CD14-positive monocyte (primary cell): ENCODE results near the gene GRID1. TPM values are rescaled to one million over a fixed set of nuclear protein-coding genes. Genes with fewer than 3 reads are reported as not detected.

ENCODE experiments used
- DNase-seq, 3 donors: peaks; one replicate each; pipeline ENCODE4 v3.0.0-alpha.2; 2011 to 2022
- H2AFZ ChIP-seq: 2 replicates; pipeline ENCODE4 v1.6.0; 2012; ENCODE audit warnings: mild to moderate bottlenecking, low read depth, low read length, inconsistent platforms; ENCODE audit not compliant: insufficient read depth, poor library complexity, severe bottlenecking
- H3K27ac ChIP-seq, 2 donors: 1 replicate in 1 of 2; 2 replicates in 1 of 2; pipeline ENCODE4 v1.5.1; 2012 to 2013; ENCODE audit warnings: low read length in 2 of 2, control low read depth in 1 of 2, inconsistent platforms in 1 of 2, low read depth in 1 of 2, mild to moderate bottlenecking in 1 of 2
- H3K27me3 ChIP-seq, 2 donors: one replicate each; pipeline versions ENCODE4 v1.6.0 to v1.6.1; 2011 to 2013; ENCODE audit warnings: low read length in 2 of 2; ENCODE audit not compliant: control insufficient read depth in 2 of 2, insufficient read depth in 2 of 2
- H3K36me3 ChIP-seq, 2 donors: replicated peaks in 1 of 2; 1 replicate in 1 of 2; 2 replicates in 1 of 2; pipeline versions ENCODE4 v1.5.1 to v1.6.1; 2012 to 2013; ENCODE audit warnings: low read length in 2 of 2, control low read depth in 1 of 2, inconsistent platforms in 1 of 2, mild to moderate bottlenecking in 1 of 2; ENCODE audit not compliant: insufficient read depth in 2 of 2, control insufficient read depth in 1 of 2
- H3K4me1 ChIP-seq, 2 donors: 1 replicate in 1 of 2; 2 replicates in 1 of 2; pipeline versions ENCODE4 v1.5.1 to v1.6.1; 2012 to 2013; ENCODE audit warnings: low read length in 2 of 2, control low read depth in 1 of 2, inconsistent platforms in 1 of 2, mild to moderate bottlenecking in 1 of 2, moderate library complexity in 1 of 2; ENCODE audit not compliant: insufficient read depth in 2 of 2, control insufficient read depth in 1 of 2
- H3K4me2 ChIP-seq: replicated peaks from 2 replicates; pipeline ENCODE3; 2012; ENCODE audit warnings: low read length, moderate library complexity, mild to moderate bottlenecking; ENCODE audit not compliant: poor library complexity, severe bottlenecking; ENCODE audit errors: extremely low read depth
- H3K4me3 ChIP-seq, 3 experiments: fragments of 200-600 bp in 1 of 3; sonication (generic) in 1 of 3; replicated peaks in 1 of 3; 1 replicate in 2 of 3; 2 replicates in 1 of 3; pipeline ENCODE4 v1.5.1; 2011 to 2013; ENCODE audit warnings: low read length in 3 of 3, mild to moderate bottlenecking in 3 of 3, control low read depth in 2 of 3, low read depth in 2 of 3, inconsistent platforms in 1 of 3, moderate library complexity in 1 of 3
- H3K79me2 ChIP-seq: 2 replicates; pipeline ENCODE4 v1.6.0; 2012; ENCODE audit warnings: mild to moderate bottlenecking, control low read depth, inconsistent platforms, low read length, moderate library complexity; ENCODE audit not compliant: insufficient read depth
- H3K9ac ChIP-seq: 2 replicates; pipeline ENCODE4 v1.6.0; 2017; ENCODE audit warnings: low read length, mild to moderate bottlenecking; ENCODE audit not compliant: insufficient read depth, poor library complexity, severe bottlenecking
- H3K9me3 ChIP-seq, 2 donors: replicated peaks in 1 of 2; 1 replicate in 1 of 2; 2 replicates in 1 of 2; pipeline versions ENCODE4 v1.5.1 to v1.6.1; 2012 to 2013; ENCODE audit warnings: low read length in 2 of 2, control low read depth in 1 of 2; ENCODE audit not compliant: control insufficient read depth in 1 of 2, insufficient read depth in 1 of 2
- H4K20me1 ChIP-seq: 2 replicates; pipeline ENCODE4 v1.6.0; 2012; ENCODE audit warnings: mild to moderate bottlenecking, low read length, control low read depth, moderate library complexity; ENCODE audit not compliant: insufficient read depth
- H3K27ac Mint-ChIP-seq, 7 donors: one replicate each; pipeline ENCODE4 v1.8.0; 2020; ENCODE audit warnings: mild to moderate bottlenecking in 7 of 7, mixed read lengths in 7 of 7, moderate library complexity in 6 of 7, inconsistent platforms in 2 of 7
- H3K27me3 Mint-ChIP-seq, 3 donors: one replicate each; pipeline ENCODE4 v1.8.0; 2021 to 2022; ENCODE audit warnings: low read depth in 3 of 3, mild to moderate bottlenecking in 3 of 3, mixed read lengths in 3 of 3, moderate library complexity in 3 of 3, inconsistent platforms in 1 of 3
- H3K36me3 Mint-ChIP-seq, 2 donors: one replicate each; pipeline ENCODE4 v1.8.0; 2020; ENCODE audit warnings: mixed read lengths in 2 of 2, inconsistent platforms in 1 of 2, mild to moderate bottlenecking in 1 of 2
- H3K4me1 Mint-ChIP-seq: one replicate; pipeline ENCODE4 v1.8.0; 2020; ENCODE audit warnings: mild to moderate bottlenecking, mixed read lengths
- H3K4me3 Mint-ChIP-seq, 2 donors: one replicate each; pipeline ENCODE4 v1.8.0; 2020; ENCODE audit warnings: mild to moderate bottlenecking in 2 of 2, mixed read lengths in 2 of 2, moderate library complexity in 1 of 2
- H3K9me3 Mint-ChIP-seq, 7 donors: one replicate each; pipeline ENCODE4 v1.8.0; 2020 to 2022; ENCODE audit warnings: mixed read lengths in 7 of 7, mild to moderate bottlenecking in 6 of 7, moderate library complexity in 6 of 7, inconsistent platforms in 2 of 7
- CTCF ChIP-seq: fragments of 200-600 bp; IDR thresholded peaks from one replicate; pipeline ENCODE4 v1.8.0; 2022; ENCODE audit warnings: antibody characterized with exemption, mild to moderate bottlenecking
- WGBS: methylation state at CpG from one replicate; pipeline ENCODE4 v1.1.5; 2013; ENCODE audit warnings: missing lambda C conversion rate; ENCODE audit not compliant: insufficient coverage; 5-methylcytosine and 5-hydroxymethylcytosine counted together
- intact Hi-C, 2 donors: fragments of 100-400 bp; cut with micrococcal nuclease; formaldehyde crosslinking; loops; one replicate each; pipeline versions ENCODE4 v1.15.0 to v1.15.1; 2023
- polyA plus RNA-seq, 3 donors: library from polyadenylated mRNA; depleted of rRNA in 1 of 3; unstranded in 2 of 3; stranded (reverse) in 1 of 3; fragments of 300-500 nt in 2 of 3; fragments of >200 nt in 1 of 3; fragmentation: Illumina TruSeq in 2 of 3; gene quantifications; 1 replicate in 2 of 3; 2 replicates in 1 of 3; pipeline ENCODE4 v1.2.3, GENCODE V29; 2012 to 2021

The GRID1 gene
- polyA plus RNA-seq, 3 donors, result not detected

- Histone ChIP-seq H3K4me2 (no peak overlapping the region), H3K27me3 (no peaks in the 10 kb centered on the region), H3K9ac (no peak overlapping the region), H3K4me3 (no peak overlapping the region), H3K4me1 (no peaks in the 10 kb centered on the region), H3K36me3 (no peaks in the 10 kb centered on the region), H2AFZ (no peak overlapping the region), H3K27ac (no peak overlapping the region), H3K79me2 (no peaks in the 10 kb centered on the region), H4K20me1 (no peaks in the 10 kb centered on the region), H3K9me3 (no peaks in the 10 kb centered on the region)
- H3K27ac Mint-ChIP-seq, result no peak overlapping the region
- H3K9me3 Mint-ChIP-seq, result no peaks in the 10 kb centered on the region
- H3K4me3 Mint-ChIP-seq, result peak overlapping the region in 1 of 2 donors; percentile 7
- no peaks in the 10 kb centered on the region for H3K36me3 Mint-ChIP-seq
- TF ChIP-seq CTCF, result no peak
- H3K4me1 Mint-ChIP-seq, result no peaks in the 10 kb centered on the region
- no peak for DNase-seq
- intact Hi-C loops, result no loop called here
- peaks cover 0 to 3% (median 0%) of the 10 kb centered on the region in 3 donors for H3K27me3 Mint-ChIP-seq
- WGBS, result 100% methylated on average over 1 of the region's 3 CpGs
Observed at GRCh38 chr10:85787881-85788280, 578.7 kb downstream of the GRID1 start.

- no peaks in the 10 kb centered on the region for H4K20me1 ChIP-seq
- H3K9me3 ChIP-seq, result no peaks in the 10 kb centered on the region
- H3K36me3 ChIP-seq, result no peaks in the 10 kb centered on the region
- TF ChIP-seq CTCF, result no peak
- no peak overlapping the region for H3K9ac ChIP-seq
- H3K79me2 ChIP-seq, result no peaks in the 10 kb centered on the region
- no peaks in the 10 kb centered on the region for H3K27me3 ChIP-seq
- 76% methylated on average over 4 of the region's 5 CpGs for WGBS
- H2AFZ ChIP-seq, result no peak overlapping the region
- no peaks in the 10 kb centered on the region for H3K36me3 Mint-ChIP-seq
- no peak overlapping the region for H3K27ac ChIP-seq
- intact Hi-C loops, result no loop called here
- H3K9me3 Mint-ChIP-seq, result no peaks in the 10 kb centered on the region
- no peak overlapping the region for H3K4me3 ChIP-seq
- H3K4me1 Mint-ChIP-seq, result no peaks in the 10 kb centered on the region
- H3K27me3 Mint-ChIP-seq, result peaks cover 0 to 2% (median 0%) of the 10 kb centered on the region in 3 donors
- no peak overlapping the region for H3K4me2 ChIP-seq
- H3K4me3 Mint-ChIP-seq, result no peak overlapping the region
- H3K4me1 ChIP-seq, result no peaks in the 10 kb centered on the region
- no peak for DNase-seq
- no peak overlapping the region for H3K27ac Mint-ChIP-seq
Observed at GRCh38 chr10:85787393-85787792, 579.2 kb downstream of the GRID1 start.
